ENCODE measurements around the gene KIF3C.
"Not testable (repeated sequence)": the region's sequence is repeated elsewhere in the genome, so short reads cannot be mapped to it uniquely, and the experiment has no call there.

The KIF3C gene

DNA sequence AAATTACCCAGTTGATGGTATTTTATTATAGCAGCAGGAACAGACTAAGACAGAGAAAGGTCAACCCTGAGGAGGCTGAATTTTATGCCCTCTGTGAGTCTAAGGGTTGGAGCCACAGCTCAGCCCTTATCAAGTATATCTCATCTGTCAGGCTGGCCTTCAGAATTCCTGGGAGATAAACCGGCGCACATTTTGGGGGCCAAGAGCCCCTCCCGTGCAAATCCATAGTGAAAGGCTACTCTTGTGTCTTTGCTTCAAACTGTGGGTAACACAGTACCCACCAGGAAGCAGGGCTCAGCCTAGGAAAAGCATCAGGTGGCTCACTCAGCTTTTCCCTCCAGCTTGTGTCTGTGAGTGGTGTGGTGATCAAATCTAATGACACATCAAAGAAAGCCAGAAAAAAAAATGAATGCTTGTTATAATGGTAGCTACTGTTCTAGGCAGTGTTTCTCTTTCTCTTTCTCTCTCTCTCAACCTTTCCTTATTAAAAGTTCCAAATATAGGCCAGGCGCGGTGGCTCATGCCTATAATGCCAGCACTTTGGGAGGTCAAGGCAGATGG lies 79.0 kb downstream of the KIF3C start:
- H3K4ac ChIP-seq (ENCODE audit: low read length), result no peak overlapping the region
- H3K18ac ChIP-seq (ENCODE audit: low read length), result no peak overlapping the region
- H3K27me3 ChIP-seq (ENCODE audit: control insufficient read depth in 3 of 3, insufficient read depth in 3 of 3, low read depth in 1 of 3, low read length in 3 of 3), result no peaks in the 10 kb centered on the region
- H4K8ac ChIP-seq (ENCODE audit: low read depth, low read length), result no peak overlapping the region
- no peaks in the 10 kb centered on the region for H3K36me3 ChIP-seq (replicated peaks in 1 of 2; ENCODE audit: control insufficient read depth in 2 of 2, insufficient read depth in 2 of 2, low read length in 2 of 2)
- DNase-seq (ENCODE audit: low spot score), result no peak
- H2BK120ac ChIP-seq (ENCODE audit: low read depth, low read length), result no peak overlapping the region
- H3K4me1 ChIP-seq (ENCODE audit: control insufficient read depth in 2 of 2, insufficient read depth in 1 of 2, low read depth in 1 of 2, low read length in 2 of 2), result no peaks in the 10 kb centered on the region
- H2BK12ac ChIP-seq (ENCODE audit: low read length), result no peak overlapping the region
- no peak overlapping the region for H3K14ac ChIP-seq (ENCODE audit: low read length)
- no peaks in the 10 kb centered on the region for H3K79me1 ChIP-seq (ENCODE audit: low read depth, low read length)
- no peak overlapping the region for H3K9ac ChIP-seq (ENCODE audit: low read depth, low read length, poor library complexity)
- H3K4me2 ChIP-seq (ENCODE audit: insufficient read depth, low read length, poor library complexity, severe bottlenecking), result no peak overlapping the region
- H4K91ac ChIP-seq (ENCODE audit: low read depth, low read length, poor library complexity), result no peak overlapping the region
- no peaks in the 10 kb centered on the region for H3K9me3 ChIP-seq (replicated peaks in 1 of 2; ENCODE audit: control insufficient read depth in 2 of 2, insufficient read depth in 1 of 2, low read depth in 1 of 2, low read length in 2 of 2)
- no peak overlapping the region for H3K23ac ChIP-seq (ENCODE audit: low read depth, low read length, poor library complexity)
- no peak overlapping the region for H2BK5ac ChIP-seq (ENCODE audit: low read length)
- WGBS, 2 donors (ENCODE audit: extremely low coverage in 2 of 2, insufficient read length in 2 of 2, insufficient replicate concordance in 1 of 2), result no CpG with 5 or more reads among the region's 5 CpGs
- no peak overlapping the region for H3K4me3 ChIP-seq (ENCODE audit: low read length in 2 of 2)
- H2AK5ac ChIP-seq (ENCODE audit: low read depth, low read length), result no peak overlapping the region
- no peak overlapping the region for H3K27ac ChIP-seq (replicated peaks; ENCODE audit: low read length)
- H2BK15ac ChIP-seq (ENCODE audit: low read length), result no peak overlapping the region
- no peak overlapping the region for H2AFZ ChIP-seq (ENCODE audit: low read length)

DNA sequence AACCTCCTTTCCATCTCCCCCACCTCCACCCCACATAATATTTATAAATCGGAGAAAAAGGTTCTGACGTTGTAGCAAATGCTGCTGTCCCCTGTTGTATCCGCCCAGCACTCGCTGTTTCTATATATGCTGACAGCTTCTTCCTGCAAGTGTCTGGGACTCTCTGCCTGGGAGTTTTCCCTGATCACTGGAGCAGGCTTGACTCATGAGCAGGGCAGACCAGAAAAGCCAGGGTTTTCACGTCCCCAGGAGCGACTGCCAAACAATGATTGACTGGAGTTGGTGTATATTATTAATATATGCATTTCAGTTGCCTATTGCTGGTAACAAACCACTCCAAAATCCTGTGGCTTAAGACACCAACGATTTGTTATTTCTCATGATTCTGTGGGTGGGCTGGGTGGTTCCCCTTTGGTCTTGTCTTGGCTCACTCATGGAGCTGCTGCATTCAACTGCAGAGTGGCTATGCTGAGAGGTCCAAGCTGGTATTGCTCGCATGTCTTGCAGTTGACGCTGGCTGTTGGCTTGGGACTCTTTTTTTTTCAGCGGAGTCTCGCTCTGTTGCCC lies 82.8 kb downstream of the KIF3C start:
- Histone ChIP-seq H4K8ac (ENCODE audit: low read depth, low read length) (no peak overlapping the region), H2BK120ac (ENCODE audit: low read depth, low read length) (no peak overlapping the region), H3K4me2 (ENCODE audit: insufficient read depth, low read length, poor library complexity, severe bottlenecking) (no peak overlapping the region), H3K4ac (ENCODE audit: low read length) (no peak overlapping the region), H3K27me3 (ENCODE audit: control insufficient read depth in 3 of 3, insufficient read depth in 3 of 3, low read depth in 1 of 3, low read length in 3 of 3) (no peaks in the 10 kb centered on the region), H3K23ac (ENCODE audit: low read depth, low read length, poor library complexity) (no peak overlapping the region), H3K14ac (ENCODE audit: low read length) (no peak overlapping the region), H3K27ac (replicated peaks; ENCODE audit: low read length) (no peak overlapping the region), H3K4me3 (ENCODE audit: low read length in 2 of 2) (no peak overlapping the region), H3K9ac (ENCODE audit: low read depth, low read length, poor library complexity) (no peak overlapping the region), H3K18ac (ENCODE audit: low read length) (no peak overlapping the region), H3K9me3 (replicated peaks in 1 of 2; ENCODE audit: control insufficient read depth in 2 of 2, insufficient read depth in 1 of 2, low read depth in 1 of 2, low read length in 2 of 2) (no peaks in the 10 kb centered on the region), H2BK15ac (ENCODE audit: low read length) (no peak overlapping the region), H2AFZ (ENCODE audit: low read length) (no peak overlapping the region), H3K79me1 (ENCODE audit: low read depth, low read length) (no peaks in the 10 kb centered on the region), H2BK5ac (ENCODE audit: low read length) (no peak overlapping the region), H2AK5ac (ENCODE audit: low read depth, low read length) (no peak overlapping the region), H3K4me1 (ENCODE audit: control insufficient read depth in 2 of 2, insufficient read depth in 1 of 2, low read depth in 1 of 2, low read length in 2 of 2) (peaks cover 4 to 6% of the 10 kb centered on the region in 2 donors), H3K36me3 (replicated peaks in 1 of 2; ENCODE audit: control insufficient read depth in 2 of 2, insufficient read depth in 2 of 2, low read length in 2 of 2) (no peaks in the 10 kb centered on the region), H2BK12ac (ENCODE audit: low read length) (no peak overlapping the region), H4K91ac (ENCODE audit: low read depth, low read length, poor library complexity) (no peak overlapping the region)
- DNase-seq (ENCODE audit: low spot score), result no peak
- no CpG with 5 or more reads among the region's 11 CpGs for WGBS, 2 donors (ENCODE audit: extremely low coverage in 2 of 2, insufficient read length in 2 of 2, insufficient replicate concordance in 1 of 2)

- no peak overlapping the region for H3K9ac ChIP-seq (ENCODE audit: low read depth, low read length, poor library complexity)
- no peak overlapping the region for H3K4ac ChIP-seq (ENCODE audit: low read length)
- no peak overlapping the region for H2AFZ ChIP-seq (ENCODE audit: low read length)
- DNase-seq (ENCODE audit: low spot score), result no peak
- no peak overlapping the region for H2BK15ac ChIP-seq (ENCODE audit: low read length)
- no peak overlapping the region for H3K27ac ChIP-seq (replicated peaks; ENCODE audit: low read length)
- H3K4me2 ChIP-seq (ENCODE audit: insufficient read depth, low read length, poor library complexity, severe bottlenecking), result no peak overlapping the region
- H3K27me3 ChIP-seq (ENCODE audit: control insufficient read depth in 3 of 3, insufficient read depth in 3 of 3, low read depth in 1 of 3, low read length in 3 of 3), result no peaks in the 10 kb centered on the region
- WGBS, 2 donors (ENCODE audit: extremely low coverage in 2 of 2, insufficient read length in 2 of 2, insufficient replicate concordance in 1 of 2), result no CpG with 5 or more reads among the region's 4 CpGs
- no peak overlapping the region for H2AK5ac ChIP-seq (ENCODE audit: low read depth, low read length)
- H2BK12ac ChIP-seq (ENCODE audit: low read length), result no peak overlapping the region
- no peaks in the 10 kb centered on the region for H3K36me3 ChIP-seq (replicated peaks in 1 of 2; ENCODE audit: control insufficient read depth in 2 of 2, insufficient read depth in 2 of 2, low read length in 2 of 2)
- H3K79me1 ChIP-seq (ENCODE audit: low read depth, low read length), result no peaks in the 10 kb centered on the region
- no peak overlapping the region for H3K18ac ChIP-seq (ENCODE audit: low read length)
- no peak overlapping the region for H2BK120ac ChIP-seq (ENCODE audit: low read depth, low read length)
- H3K23ac ChIP-seq (ENCODE audit: low read depth, low read length, poor library complexity), result no peak overlapping the region
- H3K9me3 ChIP-seq (replicated peaks in 1 of 2; ENCODE audit: control insufficient read depth in 2 of 2, insufficient read depth in 1 of 2, low read depth in 1 of 2, low read length in 2 of 2), result no peaks in the 10 kb centered on the region
- H2BK5ac ChIP-seq (ENCODE audit: low read length), result no peak overlapping the region
- H3K4me3 ChIP-seq (ENCODE audit: low read length in 2 of 2), result no peak overlapping the region
- H4K91ac ChIP-seq (ENCODE audit: low read depth, low read length, poor library complexity), result no peak overlapping the region
- H3K4me1 ChIP-seq (ENCODE audit: control insufficient read depth in 2 of 2, insufficient read depth in 1 of 2, low read depth in 1 of 2, low read length in 2 of 2), result peaks cover 4 to 8% of the 10 kb centered on the region in 2 donors
- no peak overlapping the region for H4K8ac ChIP-seq (ENCODE audit: low read depth, low read length)
- no peak overlapping the region for H3K14ac ChIP-seq (ENCODE audit: low read length)
Measured at GRCh38 chr2:25897506-25897905, 84.8 kb downstream of the KIF3C start.

GRCh38 chr2:25896308-25896707 lies 86.0 kb downstream of the KIF3C start:
- H3K9ac ChIP-seq (ENCODE audit: low read depth, low read length, poor library complexity); H3K4me3 ChIP-seq (ENCODE audit: low read length in 2 of 2); H2BK120ac ChIP-seq (ENCODE audit: low read depth, low read length); H3K14ac ChIP-seq (ENCODE audit: low read length); H3K36me3 ChIP-seq (replicated peaks in 1 of 2; ENCODE audit: control insufficient read depth in 2 of 2, insufficient read depth in 2 of 2, low read length in 2 of 2); H3K4ac ChIP-seq (ENCODE audit: low read length); H4K91ac ChIP-seq (ENCODE audit: low read depth, low read length, poor library complexity); H3K79me1 ChIP-seq (ENCODE audit: low read depth, low read length); H2BK15ac ChIP-seq (ENCODE audit: low read length); H3K27me3 ChIP-seq (ENCODE audit: control insufficient read depth in 3 of 3, insufficient read depth in 3 of 3, low read depth in 1 of 3, low read length in 3 of 3); H3K4me1 ChIP-seq (ENCODE audit: control insufficient read depth in 2 of 2, insufficient read depth in 1 of 2, low read depth in 1 of 2, low read length in 2 of 2); H3K27ac ChIP-seq (replicated peaks; ENCODE audit: low read length); H2AK5ac ChIP-seq (ENCODE audit: low read depth, low read length); H4K8ac ChIP-seq (ENCODE audit: low read depth, low read length); H3K18ac ChIP-seq (ENCODE audit: low read length); H3K23ac ChIP-seq (ENCODE audit: low read depth, low read length, poor library complexity); H3K9me3 ChIP-seq (replicated peaks in 1 of 2; ENCODE audit: control insufficient read depth in 2 of 2, insufficient read depth in 1 of 2, low read depth in 1 of 2, low read length in 2 of 2); DNase-seq (ENCODE audit: low spot score); H3K4me2 ChIP-seq (ENCODE audit: insufficient read depth, low read length, poor library complexity, severe bottlenecking); H2BK5ac ChIP-seq (ENCODE audit: low read length); H2AFZ ChIP-seq (ENCODE audit: low read length); H2BK12ac ChIP-seq (ENCODE audit: low read length): not testable (repeated sequence)
- WGBS, 2 donors (ENCODE audit: extremely low coverage in 2 of 2, insufficient read length in 2 of 2, insufficient replicate concordance in 1 of 2), result no CpG with 5 or more reads among the region's 9 CpGs
